Neuron (in vitro differentiated cells): ENCODE results near the gene MTERF4.

Experiments used
- H2AFZ ChIP-seq: one replicate; pipeline ENCODE4 v1.6.1; 2013; ENCODE audit warnings: low read depth, mild to moderate bottlenecking, inconsistent platforms, low read length, moderate library complexity
- H3K27me3 ChIP-seq: one replicate; pipeline ENCODE4 v1.6.1; 2013; ENCODE audit warnings: low read length; ENCODE audit not compliant: insufficient read depth
- H3K36me3 ChIP-seq: one replicate; pipeline ENCODE4 v1.6.1; 2013; ENCODE audit warnings: low read length; ENCODE audit not compliant: insufficient read depth
- H3K4me1 ChIP-seq: one replicate; pipeline ENCODE4 v1.6.1; 2013; ENCODE audit warnings: low read length; ENCODE audit not compliant: insufficient read depth
- H3K4me3 ChIP-seq: 2 replicates; pipeline ENCODE4 v1.5.1; 2013; ENCODE audit warnings: mild to moderate bottlenecking, low read length, moderate library complexity
- H3K9me3 ChIP-seq: one replicate; pipeline ENCODE4 v1.6.1; 2013; ENCODE audit warnings: low read length

The MTERF4 gene

GRCh38 chr2:241128266-241128665 is 26.2 kb upstream of the MTERF4 start:
- H2AFZ ChIP-seq, result no peak overlapping the region
- no peaks in the 10 kb centered on the region for H3K9me3 ChIP-seq
- no peaks in the 10 kb centered on the region for H3K27me3 ChIP-seq
- no peak overlapping the region for H3K4me3 ChIP-seq
- peaks cover 29% of the 10 kb centered on the region for H3K36me3 ChIP-seq
- H3K4me1 ChIP-seq, result no peaks in the 10 kb centered on the region

DNA sequence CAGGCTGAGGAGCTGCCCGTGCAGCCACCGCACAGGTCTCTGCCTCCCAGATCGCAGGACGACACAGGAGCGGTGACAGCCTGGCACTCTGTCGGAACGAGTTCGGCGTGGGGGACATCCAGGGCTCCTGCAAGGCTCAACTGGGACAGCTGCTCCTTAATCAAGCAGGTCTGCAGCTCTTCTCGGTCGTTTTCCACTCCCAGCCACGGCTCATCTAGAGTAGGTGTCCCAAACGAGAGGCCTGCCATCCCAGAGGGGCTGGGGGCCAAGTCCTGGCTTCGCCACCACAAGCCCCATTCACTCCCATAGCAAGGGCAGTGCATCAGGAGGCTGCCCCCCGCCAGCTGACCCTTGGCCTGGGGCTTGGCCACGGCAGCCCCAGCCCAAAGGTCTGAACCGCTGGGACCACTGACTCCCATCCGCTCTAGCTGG is 24.7 kb upstream of the MTERF4 start:
- Histone ChIP-seq H3K36me3 (peaks cover 33% of the 10 kb centered on the region), H3K4me1 (no peaks in the 10 kb centered on the region), H3K27me3 (no peaks in the 10 kb centered on the region), H3K9me3 (no peaks in the 10 kb centered on the region), H3K4me3 (no peak overlapping the region), H2AFZ (no peak overlapping the region)

GRCh38 chr2:241126201-241126611 is 24.1 kb upstream of the MTERF4 start:
- Histone ChIP-seq H3K4me1 (no peaks in the 10 kb centered on the region), H3K9me3 (no peaks in the 10 kb centered on the region), H2AFZ (no peak overlapping the region), H3K36me3 (peaks cover 30% of the 10 kb centered on the region), H3K27me3 (no peaks in the 10 kb centered on the region), H3K4me3 (no peak overlapping the region)

DNA sequence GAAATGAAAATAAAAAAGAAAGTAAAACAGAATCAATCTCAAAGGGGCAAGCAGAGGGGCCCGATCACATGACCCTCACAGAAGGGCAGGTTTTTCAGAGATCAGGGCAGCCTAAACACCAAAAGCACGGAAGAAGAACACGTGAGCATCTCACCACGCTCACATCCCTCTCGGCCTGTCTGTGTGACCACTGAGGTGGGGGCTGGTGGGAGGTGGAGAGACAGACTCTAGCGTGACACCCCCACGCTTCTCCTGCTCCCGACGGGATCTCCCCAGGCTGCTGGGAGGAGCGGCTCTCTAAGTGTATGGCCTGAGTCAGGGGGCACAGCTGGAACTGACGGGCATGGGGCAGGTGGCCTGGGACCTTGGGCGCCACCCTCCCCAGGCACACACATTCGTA is 23.5 kb upstream of the MTERF4 start:
- Histone ChIP-seq H2AFZ (no peak overlapping the region), H3K27me3 (no peaks in the 10 kb centered on the region), H3K4me3 (no peak overlapping the region), H3K9me3 (peaks cover 3% of the 10 kb centered on the region), H3K36me3 (peaks cover 34% of the 10 kb centered on the region), H3K4me1 (no peaks in the 10 kb centered on the region)

GRCh38 chr2:241123816-241124536 is 21.9 kb upstream of the MTERF4 start:
- H3K36me3 ChIP-seq, result peaks cover 35% of the 10 kb centered on the region

DNA sequence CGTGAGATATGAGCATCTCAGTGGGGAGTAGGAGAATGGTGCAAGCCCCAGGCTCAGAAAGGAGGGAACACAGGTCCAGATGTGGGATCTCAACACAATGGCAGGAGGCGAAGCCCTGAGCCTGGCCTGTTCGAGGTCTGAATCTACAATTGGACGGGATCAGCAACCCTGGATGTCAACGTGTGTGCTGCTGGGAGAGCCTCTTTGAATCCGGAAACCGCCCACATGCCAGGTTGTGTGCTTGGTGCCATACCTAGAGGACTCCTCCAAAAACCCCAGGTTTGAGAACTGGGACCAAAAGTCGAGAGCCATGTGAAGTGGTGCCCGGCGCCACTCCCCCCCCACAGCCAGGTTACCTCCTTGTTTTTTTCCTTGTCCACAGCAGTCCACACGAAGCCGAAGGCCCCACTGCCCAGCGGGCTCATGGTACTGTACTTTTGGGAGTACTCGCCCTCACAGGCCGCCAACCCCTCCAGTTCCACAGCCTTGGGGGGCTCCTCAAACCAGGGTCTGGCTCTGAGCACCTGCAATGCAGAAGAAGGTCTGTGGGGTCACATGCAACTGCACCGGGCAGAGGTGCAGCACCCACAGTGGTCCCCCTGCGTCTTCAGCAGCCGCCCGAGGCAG is 20.4 kb upstream of the MTERF4 start:
- peaks cover 40% of the 10 kb centered on the region for H3K36me3 ChIP-seq
- H2AFZ ChIP-seq, result no peak overlapping the region
- H3K4me3 ChIP-seq, result no peak overlapping the region
- H3K27me3 ChIP-seq, result no peaks in the 10 kb centered on the region
- no peaks in the 10 kb centered on the region for H3K4me1 ChIP-seq
- peaks cover 3% of the 10 kb centered on the region for H3K9me3 ChIP-seq

More at GRCh38 chr2:241123816-241124536, 21.9 kb upstream of the MTERF4 start:
- H3K27me3 ChIP-seq, result no peaks in the 10 kb centered on the region
- no peaks in the 10 kb centered on the region for H3K4me1 ChIP-seq
- H2AFZ ChIP-seq, result no peak overlapping the region
- peaks cover 3% of the 10 kb centered on the region for H3K9me3 ChIP-seq
- no peak overlapping the region for H3K4me3 ChIP-seq

- no peak overlapping the region for H2AFZ ChIP-seq
- peaks cover 35% of the 10 kb centered on the region for H3K36me3 ChIP-seq
Measured at GRCh38 chr2:241121008-241121407, 18.9 kb upstream of the MTERF4 start.

GRCh38 chr2:241120440-241120839 is 18.4 kb upstream of the MTERF4 start:
- no peak overlapping the region for H2AFZ ChIP-seq
- H3K4me1 ChIP-seq, result no peaks in the 10 kb centered on the region
- H3K36me3 ChIP-seq, result peaks cover 36% of the 10 kb centered on the region
- no peak overlapping the region for H3K4me3 ChIP-seq
- H3K9me3 ChIP-seq, result peaks cover 3% of the 10 kb centered on the region
- H3K27me3 ChIP-seq, result no peaks in the 10 kb centered on the region

More at GRCh38 chr2:241121008-241121407, 18.9 kb upstream of the MTERF4 start:
- Histone ChIP-seq H3K4me1 (no peaks in the 10 kb centered on the region), H3K4me3 (no peak overlapping the region), H3K9me3 (peaks cover 3% of the 10 kb centered on the region), H3K27me3 (no peaks in the 10 kb centered on the region)

DNA sequence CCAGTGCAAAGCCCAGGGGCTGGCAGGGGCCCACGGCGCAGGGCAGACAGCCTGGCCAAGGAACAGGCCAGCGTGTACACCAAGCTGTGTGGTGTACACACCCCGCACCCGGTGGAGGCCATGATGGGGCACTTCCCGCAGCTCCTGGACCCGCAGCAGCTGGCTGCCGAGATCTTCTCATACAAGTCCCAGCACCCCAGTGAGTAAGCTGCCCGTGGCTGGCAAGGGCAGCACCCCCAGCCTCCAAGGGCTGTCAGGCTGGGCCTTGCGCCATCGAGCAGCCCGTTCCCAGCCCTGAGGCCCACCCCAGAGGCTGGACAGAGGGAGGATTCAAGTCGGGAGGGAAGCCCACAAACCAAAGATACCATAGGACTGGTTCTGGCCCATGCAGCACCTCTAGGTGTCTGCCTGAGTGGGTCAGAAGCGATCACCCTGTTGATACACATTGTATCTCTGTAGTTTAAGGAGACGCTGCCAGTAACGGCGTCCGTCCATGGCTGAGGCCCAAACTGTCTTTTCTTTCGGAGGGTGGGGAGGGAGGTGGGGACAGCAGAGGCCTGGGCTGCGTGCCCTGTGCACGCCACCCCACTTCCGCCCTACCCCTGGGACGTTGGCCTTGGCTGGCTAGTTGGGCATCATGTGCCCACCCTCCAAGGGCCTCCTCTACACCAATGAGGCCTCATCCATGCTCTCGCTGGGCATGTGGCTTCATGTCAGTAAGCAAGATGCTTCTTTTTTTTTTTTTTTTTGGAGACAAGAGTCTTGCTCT is 16.8 kb upstream of the MTERF4 start:
- H3K27me3 ChIP-seq, result no peaks in the 10 kb centered on the region
- no peak overlapping the region for H2AFZ ChIP-seq
- no peaks in the 10 kb centered on the region for H3K4me1 ChIP-seq
- peaks cover 3% of the 10 kb centered on the region for H3K9me3 ChIP-seq
- no peak overlapping the region for H3K4me3 ChIP-seq
- H3K36me3 ChIP-seq, result peaks cover 49% of the 10 kb centered on the region

- H3K4me1 ChIP-seq, result no peaks in the 10 kb centered on the region
- H3K9me3 ChIP-seq, result peaks cover 3% of the 10 kb centered on the region
- H3K36me3 ChIP-seq, result peaks cover 41% of the 10 kb centered on the region
- H2AFZ ChIP-seq, result no peak overlapping the region
- H3K4me3 ChIP-seq, result no peak overlapping the region
- no peaks in the 10 kb centered on the region for H3K27me3 ChIP-seq
Measured at GRCh38 chr2:241116606-241117560, 14.8 kb upstream of the MTERF4 start.

- peaks cover 34% of the 10 kb centered on the region for H3K36me3 ChIP-seq
- no peaks in the 10 kb centered on the region for H3K4me1 ChIP-seq
- H3K27me3 ChIP-seq, result no peaks in the 10 kb centered on the region
- H3K9me3 ChIP-seq, result no peaks in the 10 kb centered on the region
- H3K4me3 ChIP-seq, result no peak overlapping the region
- no peak overlapping the region for H2AFZ ChIP-seq
Measured at GRCh38 chr2:241115361-241115760, 13.3 kb upstream of the MTERF4 start.

DNA sequence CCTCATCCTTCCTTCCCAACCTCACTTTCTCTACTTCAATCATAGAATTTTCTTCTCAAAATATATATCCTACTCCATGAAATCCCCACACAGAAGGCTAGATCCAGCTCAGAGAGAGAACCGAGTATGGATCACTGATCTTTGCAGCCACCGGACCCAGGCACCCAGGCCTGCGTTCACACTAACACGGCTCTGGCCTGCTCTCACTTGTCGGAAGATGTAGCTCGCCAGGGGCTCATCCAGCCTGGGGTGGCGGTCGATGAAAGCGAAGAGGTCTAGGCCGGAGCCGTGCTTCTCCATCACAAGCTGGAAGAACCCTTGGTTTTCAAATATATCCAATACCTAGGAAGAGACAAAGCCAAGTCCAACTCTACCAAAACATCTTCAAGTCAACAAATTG is 12.7 kb upstream of the MTERF4 start:
- no peak overlapping the region for H2AFZ ChIP-seq
- no peak overlapping the region for H3K4me3 ChIP-seq
- H3K36me3 ChIP-seq, result peaks cover 34% of the 10 kb centered on the region
- no peaks in the 10 kb centered on the region for H3K4me1 ChIP-seq
- H3K27me3 ChIP-seq, result no peaks in the 10 kb centered on the region
- H3K9me3 ChIP-seq, result no peaks in the 10 kb centered on the region
